Measurements from ENCODE around the gene KDM4C. TPM values are rescaled to one million over a fixed set of nuclear protein-coding genes. Genes with fewer than 3 reads are reported as not detected.

KDM4C gene
- total RNA-seq, 4 donors from 2014 or later, result 39.0 to 113 (median 43.9) TPM

DNA sequence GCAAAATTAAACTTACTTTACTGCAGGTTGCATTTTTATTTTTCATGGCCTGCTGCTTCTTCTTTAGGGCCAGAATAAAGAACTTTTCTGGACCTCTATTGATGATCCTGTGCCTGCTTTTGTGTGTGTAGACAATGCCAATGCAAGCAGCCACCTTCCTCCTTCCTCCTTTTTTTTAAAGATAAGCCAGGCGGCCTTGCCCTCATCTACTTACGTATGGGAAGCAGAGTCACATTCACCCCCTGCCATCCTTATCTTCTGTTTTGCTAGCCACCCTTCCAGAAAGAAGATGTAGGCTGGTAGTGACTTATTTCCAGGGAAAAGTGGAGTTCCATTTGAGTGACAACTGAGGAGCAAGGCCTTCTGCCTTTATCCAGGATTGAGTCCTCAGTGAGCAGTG, 122.9 kb downstream of the KDM4C start:
- 95% methylated on average over 2 of the region's 2 CpGs for WGBS
- TF ChIP-seq POLR2AphosphoS5 (IDR thresholded peaks at IDR 0.05) (no peak), EP300 (IDR thresholded peaks at IDR 0.05) (no peak), POLR2A (IDR thresholded peaks at IDR 0.05) (no peak), CTCF (IDR thresholded peaks at IDR 0.05) (no peak)
- Histone ChIP-seq H3K9me3 (no peaks in the 10 kb centered on the region), H3K4me1 (no peaks in the 10 kb centered on the region), H3K27me3 (no peaks in the 10 kb centered on the region), H3K27ac (no peak overlapping the region), H3K36me3 (no peaks in the 10 kb centered on the region), H3K4me3 (no peak overlapping the region)
- no peak for DNase-seq (ENCODE audit: low spot score in 2 of 2)

- no peak for DNase-seq (ENCODE audit: low spot score in 2 of 2)
- H3K27ac ChIP-seq, result no peak overlapping the region
- H3K9me3 ChIP-seq, result no peaks in the 10 kb centered on the region
- no peaks in the 10 kb centered on the region for H3K4me1 ChIP-seq
- peaks cover 4% of the 10 kb centered on the region for H3K36me3 ChIP-seq
- no peaks in the 10 kb centered on the region for H3K27me3 ChIP-seq
- H3K4me3 ChIP-seq, result no peak overlapping the region
- TF ChIP-seq EP300 (IDR thresholded peaks at IDR 0.05) (no peak), CTCF (IDR thresholded peaks at IDR 0.05) (no peak), POLR2AphosphoS5 (IDR thresholded peaks at IDR 0.05) (no peak), POLR2A (IDR thresholded peaks at IDR 0.05) (no peak)
- 91% methylated on average over 5 of the region's 5 CpGs for WGBS
Observed at GRCh38 chr9:6884101-6884500, 126.3 kb downstream of the KDM4C start.

DNA sequence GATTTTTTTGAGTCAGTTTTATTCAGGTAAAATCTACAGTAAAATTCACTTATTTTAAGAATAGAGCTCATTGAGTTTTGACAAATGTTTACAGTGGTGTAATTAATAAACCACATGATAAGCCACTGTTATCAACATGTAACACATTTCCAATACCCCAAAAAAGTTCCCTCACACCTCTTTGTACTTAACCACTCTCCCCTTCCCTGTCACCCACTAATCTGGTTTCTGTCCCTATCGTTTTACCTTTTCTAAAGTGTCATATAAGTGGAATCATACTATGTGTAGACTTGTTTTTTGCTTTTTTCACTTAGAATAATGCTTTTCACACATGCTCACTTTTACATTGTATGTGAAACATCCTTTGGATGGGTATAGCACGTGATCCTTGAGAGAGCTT, 127.2 kb downstream of the KDM4C start:
- H3K4me1 ChIP-seq, result no peaks in the 10 kb centered on the region
- H3K9me3 ChIP-seq, result no peaks in the 10 kb centered on the region
- no peaks in the 10 kb centered on the region for H3K27me3 ChIP-seq
- peaks cover 12% of the 10 kb centered on the region for H3K36me3 ChIP-seq
- WGBS, result 93% methylated on average over 2 of the region's 2 CpGs
- H3K27ac ChIP-seq, result no peak overlapping the region
- no peak for TF ChIP-seq EP300 (IDR thresholded peaks at IDR 0.05)
- TF ChIP-seq CTCF (IDR thresholded peaks at IDR 0.05), result no peak
- TF ChIP-seq POLR2AphosphoS5 (IDR thresholded peaks at IDR 0.05), result no peak
- TF ChIP-seq POLR2A (IDR thresholded peaks at IDR 0.05), result no peak
- H3K4me3 ChIP-seq, result no peak overlapping the region
- DNase-seq (ENCODE audit: low spot score in 2 of 2), result no peak

DNA sequence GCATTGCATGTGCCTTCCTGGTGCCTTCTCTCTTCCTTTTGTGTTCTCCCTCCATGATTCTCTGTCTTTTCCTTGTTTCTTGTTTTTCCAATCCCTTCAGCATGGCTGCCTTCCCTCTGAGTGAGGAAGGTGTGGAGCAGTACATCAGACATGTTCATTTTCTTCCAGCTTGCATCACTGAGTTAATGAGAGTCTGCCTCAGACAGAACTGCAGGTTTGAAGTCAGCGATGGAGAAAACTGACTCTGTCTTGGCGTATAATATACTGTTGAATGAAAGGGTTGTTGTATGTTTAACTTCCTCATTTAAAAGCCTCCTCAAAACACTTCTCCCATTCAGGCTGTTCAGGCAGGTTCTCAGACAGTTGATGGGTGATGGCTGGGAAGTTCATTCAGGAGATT, 129.3 kb downstream of the KDM4C start:
- no peak for TF ChIP-seq POLR2A (IDR thresholded peaks at IDR 0.05)
- TF ChIP-seq POLR2AphosphoS5 (IDR thresholded peaks at IDR 0.05), result no peak
- TF ChIP-seq EP300 (IDR thresholded peaks at IDR 0.05), result no peak
- WGBS, result 86% methylated on average over 2 of the region's 2 CpGs

DNA sequence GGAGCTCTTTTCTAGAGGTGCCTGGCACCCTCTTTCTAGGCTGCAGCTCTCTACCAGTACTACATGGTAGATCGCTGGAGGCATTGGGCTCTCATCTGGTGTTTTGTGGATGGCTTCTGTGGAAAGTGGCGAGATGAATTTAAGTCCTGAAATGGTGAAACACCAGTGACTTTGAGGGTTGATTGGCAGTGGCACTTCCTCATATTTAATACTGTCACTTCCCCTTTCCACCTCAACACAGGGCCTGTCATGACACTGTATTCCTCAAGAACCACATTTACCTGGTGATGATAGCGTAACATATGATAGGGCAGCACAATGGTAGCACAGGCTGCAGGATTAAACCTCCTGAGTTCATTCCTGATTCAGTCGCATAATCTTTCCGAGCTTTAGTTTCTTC, 132.1 kb downstream of the KDM4C start:
- no peaks in the 10 kb centered on the region for H3K27me3 ChIP-seq
- H3K4me3 ChIP-seq, result no peak overlapping the region
- WGBS, result 89% methylated on average over 4 of the region's 5 CpGs
- H3K9me3 ChIP-seq, result no peaks in the 10 kb centered on the region
- H3K36me3 ChIP-seq, result peaks cover 30% of the 10 kb centered on the region
- DNase-seq (ENCODE audit: low spot score in 2 of 2), result no peak
- TF ChIP-seq EP300 (IDR thresholded peaks at IDR 0.05), result no peak
- no peak for TF ChIP-seq POLR2AphosphoS5 (IDR thresholded peaks at IDR 0.05)
- TF ChIP-seq POLR2A (IDR thresholded peaks at IDR 0.05), result no peak
- TF ChIP-seq CTCF (IDR thresholded peaks at IDR 0.05), result no peak
- H3K27ac ChIP-seq, result no peak overlapping the region
- no peaks in the 10 kb centered on the region for H3K4me1 ChIP-seq

More for the DNA sequence above, 129.3 kb downstream of the KDM4C start:
- H3K4me1 ChIP-seq, result no peaks in the 10 kb centered on the region
- no peak overlapping the region for H3K4me3 ChIP-seq
- no peak for DNase-seq (ENCODE audit: low spot score in 2 of 2)
- H3K36me3 ChIP-seq, result peaks cover 12% of the 10 kb centered on the region
- no peak overlapping the region for H3K27ac ChIP-seq
- no peaks in the 10 kb centered on the region for H3K9me3 ChIP-seq
- H3K27me3 ChIP-seq, result no peaks in the 10 kb centered on the region
